Vagina (tissue), 2 donors: ENCODE results near the gene PDZD7.
"Not testable (repeated sequence)": the region's sequence is repeated elsewhere in the genome, so short reads cannot be mapped to it uniquely, and the experiment has no call there.

Source experiments
- POLR2A ChIP-seq, 2 donors: fragments of 450-650 bp; IDR thresholded peaks; one replicate each; pipeline ENCODE4 v1.6.1; 2017; ENCODE audit warnings: antibody characterized with exemption in 2 of 2, mild to moderate bottlenecking in 2 of 2, moderate library complexity in 2 of 2
- TF ChIP-seq, protein P1 (sequence below), 3 experiments: fragments of 450-650 bp in 2 of 3; fragments of 200-600 bp in 1 of 3; sonication (generic) in 1 of 3; IDR thresholded peaks; one replicate each; pipeline ENCODE4 v1.5.1; 2017 to 2019; ENCODE audit warnings: antibody characterized with exemption in 3 of 3, mild to moderate bottlenecking in 2 of 3, moderate library complexity in 2 of 3

DNA sequence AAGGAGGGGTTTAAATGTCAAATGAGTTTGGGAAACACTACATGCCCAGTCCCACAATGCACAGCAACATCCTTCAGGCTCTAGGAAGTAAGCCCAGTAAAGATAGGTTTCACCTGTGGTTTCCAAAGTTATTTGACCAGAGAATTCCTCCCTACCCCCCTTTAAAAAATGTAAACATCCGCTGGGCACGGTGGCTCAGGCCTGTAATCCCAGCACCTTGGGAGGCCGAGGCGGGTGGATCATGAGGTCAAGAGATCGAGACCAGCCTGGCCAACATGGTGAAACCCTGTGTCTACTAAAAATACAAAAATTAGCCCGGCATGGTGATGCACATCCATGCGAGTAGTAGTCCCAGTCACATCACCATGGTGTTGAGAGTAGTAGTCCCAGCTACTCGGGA, 55.5 kb downstream of the PDZD7 start:
- not testable (repeated sequence) for TF ChIP-seq POLR2A (IDR thresholded peaks at IDR 0.05)
- TF ChIP-seq, protein P1, sequence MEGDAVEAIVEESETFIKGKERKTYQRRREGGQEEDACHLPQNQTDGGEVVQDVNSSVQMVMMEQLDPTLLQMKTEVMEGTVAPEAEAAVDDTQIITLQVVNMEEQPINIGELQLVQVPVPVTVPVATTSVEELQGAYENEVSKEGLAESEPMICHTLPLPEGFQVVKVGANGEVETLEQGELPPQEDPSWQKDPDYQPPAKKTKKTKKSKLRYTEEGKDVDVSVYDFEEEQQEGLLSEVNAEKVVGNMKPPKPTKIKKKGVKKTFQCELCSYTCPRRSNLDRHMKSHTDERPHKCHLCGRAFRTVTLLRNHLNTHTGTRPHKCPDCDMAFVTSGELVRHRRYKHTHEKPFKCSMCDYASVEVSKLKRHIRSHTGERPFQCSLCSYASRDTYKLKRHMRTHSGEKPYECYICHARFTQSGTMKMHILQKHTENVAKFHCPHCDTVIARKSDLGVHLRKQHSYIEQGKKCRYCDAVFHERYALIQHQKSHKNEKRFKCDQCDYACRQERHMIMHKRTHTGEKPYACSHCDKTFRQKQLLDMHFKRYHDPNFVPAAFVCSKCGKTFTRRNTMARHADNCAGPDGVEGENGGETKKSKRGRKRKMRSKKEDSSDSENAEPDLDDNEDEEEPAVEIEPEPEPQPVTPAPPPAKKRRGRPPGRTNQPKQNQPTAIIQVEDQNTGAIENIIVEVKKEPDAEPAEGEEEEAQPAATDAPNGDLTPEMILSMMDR (IDR thresholded peaks at IDR 0.05): not testable (repeated sequence)
